Large intestine (tissue), 3 donors: Measurements from ENCODE around the gene ITSN1. TPM values are rescaled to one million over a fixed set of nuclear protein-coding genes. Genes with fewer than 3 reads are reported as not detected.
A peak's percentile ranks its signal among the peaks of the same experiment; 100 is the strongest.

Experiments
- DNase-seq, 2 donors: peaks; one replicate each; pipeline versions ENCODE4 v3.0.0 to v3.0.0-alpha.2; 2013
- H3K27ac ChIP-seq: one replicate; pipeline ENCODE4 v1.5.1; 2013; ENCODE audit warnings: low read length
- H3K27me3 ChIP-seq: 2 replicates; pipeline ENCODE4 v1.6.1; 2013; ENCODE audit warnings: low read length; ENCODE audit not compliant: control insufficient read depth, insufficient read depth
- H3K36me3 ChIP-seq: 2 replicates; pipeline ENCODE4 v1.6.1; 2013; ENCODE audit warnings: low read length; ENCODE audit not compliant: control insufficient read depth, insufficient read depth
- H3K4me1 ChIP-seq: one replicate; pipeline ENCODE4 v1.6.1; 2013; ENCODE audit warnings: low read length; ENCODE audit not compliant: control insufficient read depth, insufficient read depth
- H3K4me3 ChIP-seq: one replicate; pipeline ENCODE4 v1.5.1; 2013; ENCODE audit warnings: low read length
- H3K9me3 ChIP-seq: one replicate; pipeline ENCODE4 v1.6.1; 2013; ENCODE audit warnings: mild to moderate bottlenecking, low read depth, low read length, moderate library complexity; ENCODE audit not compliant: control insufficient read depth
- WGBS: methylation state at CpG from one replicate; pipeline ENCODE4 v1.1.5; 2013; ENCODE audit warnings: low lambda C conversion rate; ENCODE audit not compliant: insufficient coverage; 5-methylcytosine and 5-hydroxymethylcytosine counted together
- polyA plus RNA-seq: library from polyadenylated mRNA; unstranded; fragments of 120-200 nt; gene quantifications from one replicate; pipeline ENCODE4 v1.2.1, GENCODE V29; 2013

Gene ITSN1
- polyA plus RNA-seq, 1 donor: 36.0 TPM

DNA sequence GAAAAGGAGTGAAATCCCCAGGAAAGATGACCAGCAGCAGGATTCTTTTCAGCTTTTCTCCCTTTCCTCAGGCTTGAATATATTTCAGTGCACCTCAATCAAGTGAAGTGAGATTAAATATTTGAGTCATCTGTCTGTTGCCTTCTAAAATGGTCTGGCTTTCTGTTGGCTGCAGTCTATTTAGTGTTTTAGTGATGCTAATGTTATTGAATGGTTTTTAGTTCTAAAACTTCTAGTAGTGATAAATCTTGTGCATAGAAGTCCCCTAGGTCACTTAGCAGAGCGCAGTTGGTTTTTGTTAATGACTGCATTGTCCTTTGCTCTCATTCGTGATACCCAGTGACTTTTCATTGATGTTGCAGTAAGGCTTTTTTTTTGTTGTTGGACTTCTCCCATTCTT lies 53.5 kb downstream of the ITSN1 start:
- no peak for DNase-seq
- 63% methylated on average over 2 of the region's 2 CpGs for WGBS
- H3K27ac ChIP-seq: no peak overlapping the region
- H3K36me3 ChIP-seq: no peaks in the 10 kb centered on the region
- no peaks in the 10 kb centered on the region for H3K4me1 ChIP-seq
- no peaks in the 10 kb centered on the region for H3K27me3 ChIP-seq
- H3K9me3 ChIP-seq: no peaks in the 10 kb centered on the region
- no peak overlapping the region for H3K4me3 ChIP-seq

DNA sequence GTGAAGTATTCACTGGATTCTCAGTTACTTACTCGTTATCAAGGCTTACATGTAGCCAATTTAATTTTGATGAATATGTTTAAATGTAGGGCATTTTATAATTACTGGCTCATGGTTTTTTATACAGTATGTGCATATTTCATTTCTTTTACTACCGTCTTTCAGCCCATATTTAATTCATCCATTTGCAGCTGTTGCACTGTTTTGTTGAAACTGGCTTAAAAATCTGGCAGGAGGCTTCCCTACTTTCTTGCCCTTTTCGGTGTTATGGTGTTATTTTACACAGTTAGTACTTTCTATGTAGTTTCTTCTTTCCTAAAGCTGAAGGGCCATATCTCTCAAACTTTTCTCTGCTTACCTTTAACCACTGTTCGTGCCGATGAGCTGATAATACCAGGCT lies 54.2 kb downstream of the ITSN1 start:
- Histone ChIP-seq H3K27me3 (no peaks in the 10 kb centered on the region), H3K27ac (no peak overlapping the region), H3K4me1 (no peaks in the 10 kb centered on the region), H3K9me3 (no peaks in the 10 kb centered on the region), H3K36me3 (no peaks in the 10 kb centered on the region), H3K4me3 (no peak overlapping the region)
- WGBS: 74% methylated on average over 2 of the region's 5 CpGs
- DNase-seq: no peak

DNA sequence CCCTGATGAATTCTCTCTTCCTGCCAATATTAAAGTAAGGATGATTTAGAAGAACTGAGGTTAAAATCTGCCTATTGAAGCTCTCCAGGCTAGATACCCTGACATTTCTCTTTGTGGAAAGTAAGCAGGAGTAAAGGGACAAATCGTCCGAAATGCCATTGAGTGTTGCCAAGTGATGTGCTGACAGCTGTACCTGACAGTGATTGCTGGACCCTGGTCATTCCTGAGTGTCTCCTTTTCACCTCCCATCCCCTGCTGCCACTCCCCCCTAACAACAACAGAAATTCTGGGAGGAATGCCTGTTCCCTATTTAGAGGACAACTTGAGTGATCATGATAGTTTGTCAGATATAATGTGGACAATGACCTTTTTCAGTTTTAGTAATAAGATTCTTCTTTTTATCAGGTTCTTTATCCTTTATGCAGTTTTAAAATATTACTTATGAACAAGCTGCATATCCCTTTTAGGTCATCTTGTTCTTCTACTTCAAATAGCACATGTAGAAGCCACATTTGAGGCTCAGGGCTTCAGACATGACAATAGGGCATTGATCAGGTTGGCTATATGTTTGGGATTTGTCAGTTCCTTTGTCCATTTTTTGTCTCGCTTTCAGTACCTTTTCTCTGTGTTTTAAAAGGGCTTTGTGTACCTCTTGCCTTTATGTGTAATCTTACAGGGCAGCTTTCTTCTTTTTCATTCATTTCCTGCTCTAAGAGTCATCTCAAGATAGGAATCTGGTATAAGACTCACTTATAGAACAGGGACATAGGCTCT lies 56.0 kb downstream of the ITSN1 start:
- WGBS: no CpG with 5 or more reads among the region's 3 CpGs
- Histone ChIP-seq H3K4me3 (no peak overlapping the region), H3K9me3 (no peaks in the 10 kb centered on the region)

DNA sequence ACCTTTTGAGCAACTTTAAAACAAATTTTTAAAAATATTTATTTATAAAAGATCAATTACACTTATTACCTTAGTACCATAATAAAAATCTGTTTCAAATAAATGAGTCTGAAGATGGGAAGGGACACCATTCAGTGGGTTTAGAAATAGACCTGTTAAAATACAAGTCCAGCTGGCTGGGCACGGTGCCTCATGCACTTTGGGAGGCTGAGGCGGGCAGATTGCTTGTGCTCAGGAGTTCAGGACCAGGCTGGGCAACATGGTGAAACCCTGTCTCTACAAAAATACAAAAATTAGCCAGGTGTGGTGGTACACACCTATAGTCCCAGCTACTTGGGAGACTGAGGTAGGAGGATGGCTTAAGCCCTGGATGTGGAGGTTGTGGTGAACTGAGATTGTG lies 57.0 kb downstream of the ITSN1 start:
- no peaks in the 10 kb centered on the region for H3K9me3 ChIP-seq
- DNase-seq: no peak

More for the DNA sequence above, 56.0 kb downstream of the ITSN1 start:
- no peaks in the 10 kb centered on the region for H3K27me3 ChIP-seq
- H3K4me1 ChIP-seq: no peaks in the 10 kb centered on the region
- H3K36me3 ChIP-seq: no peaks in the 10 kb centered on the region
- H3K27ac ChIP-seq: no peak overlapping the region
- DNase-seq: no peak

DNA sequence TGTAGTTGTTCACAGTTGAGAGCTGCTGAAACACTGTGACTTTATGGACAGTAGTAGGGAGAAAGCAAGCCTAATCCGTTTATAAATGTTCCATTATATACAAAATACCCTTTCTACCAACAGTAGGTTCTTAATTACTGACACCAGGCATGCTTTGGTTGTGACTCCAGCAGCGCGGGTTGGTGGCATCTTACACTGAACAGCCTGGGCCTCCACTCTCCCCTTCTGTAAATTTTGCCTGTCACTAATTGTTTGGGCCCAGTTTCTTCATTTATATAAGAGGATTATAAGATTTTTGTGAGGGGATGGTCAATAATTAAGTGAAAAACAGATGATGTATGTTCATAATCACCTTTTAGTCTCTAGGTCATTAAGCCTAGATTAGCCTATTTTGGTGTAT lies 58.2 kb downstream of the ITSN1 start:
- Histone ChIP-seq H3K27ac (no peak overlapping the region), H3K4me1 (no peaks in the 10 kb centered on the region), H3K9me3 (no peaks in the 10 kb centered on the region), H3K27me3 (no peaks in the 10 kb centered on the region), H3K36me3 (no peaks in the 10 kb centered on the region), H3K4me3 (no peak overlapping the region)
- no peak for DNase-seq
- no CpG with 5 or more reads among the region's 3 CpGs for WGBS

More for the DNA sequence above, 57.0 kb downstream of the ITSN1 start:
- WGBS: no CpG with 5 or more reads among the region's 2 CpGs
- no peak overlapping the region for H3K4me3 ChIP-seq
- H3K4me1 ChIP-seq: no peaks in the 10 kb centered on the region
- H3K27me3 ChIP-seq: no peaks in the 10 kb centered on the region
- no peak overlapping the region for H3K27ac ChIP-seq
- no peaks in the 10 kb centered on the region for H3K36me3 ChIP-seq

DNA sequence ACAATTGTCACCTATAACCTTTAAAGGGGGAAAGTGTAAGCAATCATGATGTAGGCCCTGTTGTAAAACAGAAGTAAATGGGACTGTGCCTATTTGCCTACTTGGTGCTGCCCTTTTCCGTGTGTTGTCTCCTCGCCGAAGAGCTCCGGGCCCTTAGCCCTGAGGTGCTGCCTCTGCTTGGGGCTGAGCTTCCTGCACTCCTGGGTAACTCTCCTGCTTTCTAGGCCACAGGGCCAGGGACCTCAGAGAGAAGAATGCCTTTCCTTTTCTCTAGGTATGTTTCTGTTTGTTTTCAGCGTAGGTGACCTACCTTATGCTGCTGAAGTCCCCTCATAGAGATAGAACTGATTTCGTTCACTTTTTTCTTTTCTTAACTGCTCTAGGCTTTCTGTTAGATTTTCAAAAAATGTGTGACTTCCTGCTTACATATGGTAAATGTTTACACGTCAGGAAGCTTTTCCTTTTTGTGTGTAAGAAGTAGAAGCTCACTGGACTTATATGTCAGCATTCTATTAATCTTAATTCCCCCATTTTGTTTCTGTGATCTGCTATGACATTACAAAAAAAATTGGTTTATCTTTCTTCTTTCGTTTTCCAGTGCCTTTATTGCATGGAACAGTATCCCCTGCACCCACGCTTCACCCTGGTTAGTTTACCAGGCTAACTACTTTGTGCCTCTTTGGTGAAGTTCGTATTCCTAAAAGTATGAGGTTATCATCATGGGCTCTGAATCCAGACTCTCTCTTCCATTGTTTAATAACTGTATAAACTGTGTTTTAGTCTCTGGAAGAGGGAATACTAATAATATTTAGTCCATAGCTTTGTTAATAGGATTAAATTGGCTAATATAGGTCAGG lies 61.7 kb downstream of the ITSN1 start:
- 38% methylated on average over 3 of the region's 10 CpGs for WGBS
- Histone ChIP-seq H3K36me3 (peaks cover under 1% of the 10 kb centered on the region), H3K27me3 (no peaks in the 10 kb centered on the region), H3K9me3 (no peaks in the 10 kb centered on the region), H3K4me3 (no peak overlapping the region), H3K27ac (peak overlapping the region; percentile 4), H3K4me1 (no peaks in the 10 kb centered on the region)
- DNase-seq: peak in 1 of 2 donors; percentile 49

DNA sequence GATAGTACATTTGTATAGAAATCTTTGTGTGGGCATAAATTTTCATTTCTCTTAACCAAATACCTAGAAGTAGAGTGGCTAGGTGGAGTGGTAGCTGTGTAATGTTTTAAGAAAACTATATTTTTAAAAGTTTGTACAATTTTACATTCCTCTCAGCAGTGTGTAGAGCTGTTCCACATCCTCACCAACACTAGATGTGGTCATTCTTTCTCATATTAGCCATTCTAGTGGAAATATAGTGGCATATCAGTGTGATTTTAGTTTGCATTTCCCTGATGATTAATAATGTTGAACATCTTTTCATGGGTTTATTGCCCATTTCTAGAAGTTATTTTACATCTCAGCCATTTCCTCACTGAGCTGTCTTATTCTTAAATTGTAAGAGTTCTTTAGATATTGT lies 65.5 kb downstream of the ITSN1 start:
- Histone ChIP-seq H3K4me3 (no peak overlapping the region), H3K36me3 (peaks cover 2% of the 10 kb centered on the region), H3K9me3 (peaks cover 2% of the 10 kb centered on the region), H3K27ac (no peak overlapping the region), H3K27me3 (no peaks in the 10 kb centered on the region), H3K4me1 (peaks cover 9% of the 10 kb centered on the region)
- no peak for DNase-seq

DNA sequence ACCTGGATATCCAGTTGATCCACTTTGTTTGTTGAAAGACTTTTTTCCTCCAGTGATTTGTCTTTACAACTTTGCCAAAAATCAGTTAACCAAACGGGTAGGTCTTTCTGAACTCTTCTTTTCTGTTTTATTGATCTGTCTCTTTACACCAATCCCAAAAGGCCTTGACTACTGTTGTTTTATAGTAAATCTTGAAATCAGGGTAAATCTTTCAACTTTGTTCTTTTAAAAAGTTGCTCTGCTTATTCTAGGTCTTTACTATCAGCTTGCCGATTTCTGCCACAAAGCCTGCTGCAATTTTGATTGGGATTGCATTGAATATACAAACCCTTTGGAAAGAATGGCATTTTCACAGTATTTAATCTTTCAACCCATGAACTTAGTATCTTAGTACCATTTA lies 66.6 kb downstream of the ITSN1 start:
- WGBS: 100% methylated on average over 1 of the region's 2 CpGs
- Histone ChIP-seq H3K9me3 (peaks cover 2% of the 10 kb centered on the region), H3K4me1 (peaks cover 9% of the 10 kb centered on the region), H3K4me3 (no peak overlapping the region), H3K27me3 (no peaks in the 10 kb centered on the region), H3K36me3 (peaks cover 2% of the 10 kb centered on the region), H3K27ac (no peak overlapping the region)
- no peak for DNase-seq

DNA sequence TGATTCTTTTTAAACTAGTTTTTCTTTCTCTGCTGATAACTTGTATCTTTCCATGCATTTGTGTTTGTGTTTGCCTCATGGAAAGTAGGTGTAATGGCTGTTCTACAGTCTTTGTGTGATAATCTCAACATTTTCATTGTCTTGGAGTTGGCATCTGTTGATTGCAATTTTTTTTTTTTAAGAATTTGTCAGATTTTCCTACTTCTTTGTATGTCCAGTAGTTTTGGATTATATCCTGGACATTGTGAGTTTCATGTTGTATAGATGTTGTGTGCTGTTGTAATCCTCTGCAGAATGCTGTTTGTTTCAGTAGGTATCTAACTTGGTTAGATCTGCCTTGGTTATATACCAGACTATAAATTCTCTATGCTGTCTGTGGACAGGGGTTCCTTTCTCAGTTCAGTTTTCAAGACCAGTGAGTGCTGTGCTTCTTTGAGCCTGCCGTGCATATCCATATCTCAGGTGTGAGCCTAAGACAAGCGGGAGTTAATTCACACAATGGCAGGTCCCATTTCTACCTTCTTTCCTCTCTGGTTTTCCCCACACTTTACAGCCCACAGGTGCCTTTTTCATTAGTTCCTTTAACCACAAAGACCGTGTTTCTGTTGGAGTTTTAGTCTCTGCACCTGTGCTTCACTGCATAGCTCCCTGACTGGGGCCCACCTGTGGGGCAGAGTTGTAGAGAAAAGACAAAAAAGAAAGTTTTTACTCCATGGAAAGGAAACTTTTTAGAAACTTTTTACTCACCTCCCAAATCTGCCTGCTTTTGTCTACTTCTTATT lies 69.9 kb downstream of the ITSN1 start:
- no peaks in the 10 kb centered on the region for H3K27me3 ChIP-seq
- 80% methylated on average over 1 of the region's 3 CpGs for WGBS
- H3K4me3 ChIP-seq: no peak overlapping the region
- no peak overlapping the region for H3K27ac ChIP-seq
- DNase-seq: peak in 1 of 2 donors; percentile 11
- peaks cover 2% of the 10 kb centered on the region for H3K9me3 ChIP-seq
- peaks cover 9% of the 10 kb centered on the region for H3K4me1 ChIP-seq
- peaks cover 2% of the 10 kb centered on the region for H3K36me3 ChIP-seq

DNA sequence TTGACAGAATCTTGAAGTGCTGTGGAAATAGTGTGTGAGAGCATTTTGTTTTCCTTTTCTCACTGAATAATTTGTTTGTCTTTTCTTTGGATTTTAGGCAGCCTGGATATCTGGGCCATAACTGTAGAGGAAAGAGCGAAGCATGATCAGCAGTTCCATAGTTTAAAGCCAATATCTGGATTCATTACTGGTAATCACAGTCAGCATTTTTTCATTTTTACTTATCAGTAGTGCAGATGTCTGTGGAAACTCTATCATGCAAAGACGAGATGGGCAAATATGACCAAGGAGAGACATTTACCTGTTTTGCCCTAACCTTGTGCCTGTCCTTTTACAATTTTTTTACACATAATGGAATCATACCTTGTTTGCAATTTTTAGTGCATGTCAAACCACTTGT lies 78.8 kb downstream of the ITSN1 start:
- no peaks in the 10 kb centered on the region for H3K27me3 ChIP-seq
- H3K4me3 ChIP-seq: no peak overlapping the region
- WGBS: 83% methylated on average over 1 of the region's 2 CpGs
- DNase-seq: no peak
- no peak overlapping the region for H3K27ac ChIP-seq
- no peaks in the 10 kb centered on the region for H3K4me1 ChIP-seq
- no peaks in the 10 kb centered on the region for H3K9me3 ChIP-seq
- H3K36me3 ChIP-seq: peaks cover 16% of the 10 kb centered on the region
